Hippocampal formation (tissue), 2 donors: ENCODE results near the gene ACSM2A.
"Not testable (repeated sequence)": the region's sequence is repeated elsewhere in the genome, so short reads cannot be mapped to it uniquely, and the experiment has no call there.

Experiments
- DNase-seq, 2 donors: peaks; one replicate each; lab custom pipeline; 2025; lab: John Stamatoyannopoulos, UW

ACSM2A gene

GRCh38 chr16:20451364-20451763 is at the start of gene ACSM2A:
Gene ACSM2A, plus strand, starts transcription at chr16:20451521. Its CDS starts 8,594 bp downstream, at chr16:20460115.
- not testable (repeated sequence) for DNase-seq

GRCh38 chr16:20402651-20403050 is 48.7 kb upstream of the ACSM2A start:
- DNase-seq: no peak

- DNase-seq: no peak
These were observed 46.7 kb upstream of the ACSM2A start, which contains the start of gene PDILT for GRCh38 chr16:20404637-20405036. Gene PDILT, minus strand, starts transcription at chr16:20404737. Its CDS starts 5,437 bp downstream, at chr16:20399300.

- DNase-seq: peak; percentile 40 to 47
These were observed 41.8 kb upstream of the ACSM2A start, which contains the start of gene ACSM5 for GRCh38 chr16:20409398-20410120. Gene ACSM5, plus strand, starts transcription at chr16:20409534. Its CDS starts 1,951 bp downstream, at chr16:20411485.

GRCh38 chr16:20410121-20410723 is 41.1 kb upstream of the ACSM2A start:
- no peak for DNase-seq

GRCh38 chr16:20411055-20411454 is 40.3 kb upstream of the ACSM2A start:
- no peak for DNase-seq

GRCh38 chr16:20415541-20415940 is 35.8 kb upstream of the ACSM2A start:
- DNase-seq: no peak

GRCh38 chr16:20419093-20419492 is 32.2 kb upstream of the ACSM2A start:
- DNase-seq: not testable (repeated sequence)

GRCh38 chr16:20421748-20422147 is 29.6 kb upstream of the ACSM2A start:
- DNase-seq: not testable (repeated sequence)

- DNase-seq: not testable (repeated sequence)
These were observed 27.6 kb upstream of the ACSM2A start for GRCh38 chr16:20423772-20424128.

GRCh38 chr16:20424129-20424866 is 27.0 kb upstream of the ACSM2A start:
- no peak for DNase-seq

- DNase-seq: not testable (repeated sequence)
These were observed 23.9 kb upstream of the ACSM2A start for GRCh38 chr16:20427401-20427797.

GRCh38 chr16:20429499-20429898 is 21.8 kb upstream of the ACSM2A start:
- not testable (repeated sequence) for DNase-seq

- DNase-seq: not testable (repeated sequence)
These were observed 20.8 kb upstream of the ACSM2A start for GRCh38 chr16:20430480-20430879.

- DNase-seq: no peak
These were observed 20.4 kb upstream of the ACSM2A start for GRCh38 chr16:20430948-20431347.

GRCh38 chr16:20438950-20439349 is 12.4 kb upstream of the ACSM2A start:
- not testable (repeated sequence) for DNase-seq

GRCh38 chr16:20439820-20440231 is 11.5 kb upstream of the ACSM2A start:
- not testable (repeated sequence) for DNase-seq

- not testable (repeated sequence) for DNase-seq
These were observed 10.6 kb upstream of the ACSM2A start for GRCh38 chr16:20440731-20441130.

GRCh38 chr16:20441191-20441590 is 10.1 kb upstream of the ACSM2A start:
- DNase-seq: no peak

- not testable (repeated sequence) for DNase-seq
These were observed 9.5 kb upstream of the ACSM2A start for GRCh38 chr16:20441859-20442258.

- not testable (repeated sequence) for DNase-seq
These were observed 4.5 kb upstream of the ACSM2A start for GRCh38 chr16:20446652-20447393.

GRCh38 chr16:20453633-20454032 is 2.3 kb downstream of the ACSM2A start:
- DNase-seq: not testable (repeated sequence)
